ENCODE data around the gene KHDRBS2. TPM values are rescaled to one million over a fixed set of nuclear protein-coding genes. Genes with fewer than 3 reads are reported as not detected.
"Not testable (repeated sequence)": the region's sequence is repeated elsewhere in the genome, so short reads cannot be mapped to it uniquely, and the experiment has no call there.

The KHDRBS2 gene
- total RNA-seq, 2 donors from 2014 or later: 0.36 TPM; not detected in 1

DNA sequence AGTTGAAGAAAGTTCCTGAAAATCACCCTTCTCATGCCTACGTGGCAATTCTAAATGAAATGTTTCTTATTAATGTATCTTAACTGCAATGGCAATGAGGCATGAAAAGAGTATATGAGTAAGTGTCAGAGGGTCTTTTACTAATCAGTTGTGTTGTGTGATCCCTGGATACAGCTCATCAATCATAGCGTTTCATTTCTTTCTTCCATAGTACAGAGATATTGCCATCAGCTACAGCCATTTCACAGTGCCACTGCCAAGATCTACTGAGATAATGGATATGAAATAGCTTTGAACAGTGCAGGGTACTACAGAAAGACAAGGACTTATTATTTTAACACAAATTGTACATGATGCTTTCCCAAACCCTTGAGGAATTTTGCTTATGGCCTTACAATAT is 450.8 kb downstream of the KHDRBS2 start:
- DNase-seq (ENCODE audit: low spot score): no peak
- ATAC-seq: no peak
- Mint-ChIP-seq H3K27me3 (no peaks in the 10 kb centered on the region), H3K9me3 (no peaks in the 10 kb centered on the region), H3K36me3 (no peaks in the 10 kb centered on the region), H3K27ac (no peak overlapping the region), H3K4me1 (ENCODE audit: low read depth in 2 of 2) (no peaks in the 10 kb centered on the region), H3K4me3 (no peak overlapping the region)

DNA sequence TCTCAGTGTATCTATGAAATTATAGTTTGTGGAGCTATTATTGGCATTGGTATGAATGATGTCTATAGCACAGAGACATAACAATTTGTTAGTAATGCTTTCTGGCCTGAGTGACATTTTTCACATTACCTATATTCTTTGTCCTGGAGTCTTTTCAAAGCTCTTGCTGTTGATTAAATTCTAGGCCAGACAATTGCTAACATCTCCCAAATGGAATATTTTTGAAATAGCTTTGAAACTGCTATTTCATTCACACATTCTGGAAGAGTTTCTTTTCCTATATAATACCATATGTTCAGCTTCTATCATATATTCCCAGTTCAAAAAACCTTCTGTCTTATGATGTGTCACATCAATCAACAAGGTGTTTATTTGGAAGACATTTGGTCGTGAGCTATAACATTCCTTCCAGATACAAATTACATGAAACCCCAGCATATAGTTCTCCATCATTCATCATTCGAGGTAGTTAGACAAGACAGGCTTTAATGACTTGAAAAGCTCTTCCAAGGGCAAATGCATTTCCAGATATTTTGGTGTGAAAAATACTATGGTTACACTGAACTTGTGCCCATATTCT is 452.8 kb downstream of the KHDRBS2 start:
- ATAC-seq: no peak
- no peaks in the 10 kb centered on the region for H3K36me3 Mint-ChIP-seq
- H3K4me1 Mint-ChIP-seq (ENCODE audit: low read depth in 2 of 2): no peaks in the 10 kb centered on the region
- DNase-seq (ENCODE audit: low spot score): no peak
- no peak overlapping the region for H3K4me3 Mint-ChIP-seq
- H3K27me3 Mint-ChIP-seq: no peaks in the 10 kb centered on the region
- no peaks in the 10 kb centered on the region for H3K9me3 Mint-ChIP-seq
- no peak overlapping the region for H3K27ac Mint-ChIP-seq

DNA sequence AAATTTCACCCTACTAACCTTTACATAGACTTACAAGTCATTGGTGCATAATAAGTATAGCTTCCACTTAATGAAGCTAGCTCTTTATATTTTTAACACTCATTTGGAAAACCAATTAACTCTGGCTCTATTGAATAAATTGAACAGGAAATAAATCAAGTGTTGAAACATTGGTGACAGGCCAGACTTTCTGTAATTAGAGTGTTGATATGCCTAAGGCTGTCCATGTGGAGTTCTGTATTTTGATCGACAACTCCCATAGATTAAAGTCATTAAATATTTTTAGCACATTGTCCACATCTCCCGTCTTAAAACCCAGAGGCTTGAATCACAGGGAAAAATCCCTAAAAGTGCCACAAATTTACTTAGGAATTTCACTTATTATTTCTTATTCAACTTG is 468.3 kb downstream of the KHDRBS2 start:
- DNase-seq (ENCODE audit: low spot score): no peak
- Mint-ChIP-seq H3K36me3 (peaks cover 7% of the 10 kb centered on the region), H3K4me1 (ENCODE audit: low read depth in 2 of 2) (no peaks in the 10 kb centered on the region), H3K27me3 (no peaks in the 10 kb centered on the region), H3K4me3 (no peak overlapping the region), H3K9me3 (peaks cover 13% of the 10 kb centered on the region), H3K27ac (no peak overlapping the region)
- no peak for ATAC-seq

DNA sequence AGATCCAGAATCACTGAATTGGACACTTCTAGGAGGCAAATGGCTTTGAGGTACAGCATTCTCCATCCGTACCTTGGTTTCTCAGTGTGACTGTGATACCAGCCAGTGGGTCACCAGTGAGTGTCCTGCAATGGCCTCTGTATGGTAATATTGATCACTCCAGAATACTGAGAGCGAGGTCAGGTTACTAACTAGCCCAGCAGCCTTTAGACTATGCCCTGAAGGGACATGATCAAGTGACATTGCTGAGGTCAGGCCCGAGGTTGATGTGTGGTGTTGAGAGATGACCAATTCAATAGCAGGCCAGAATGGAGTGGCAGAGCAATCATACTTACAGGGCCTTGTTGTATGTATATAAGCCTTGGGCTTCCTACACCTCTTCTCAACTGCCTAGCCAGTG is 476.0 kb downstream of the KHDRBS2 start:
- Mint-ChIP-seq H3K27ac (no peak overlapping the region), H3K27me3 (no peaks in the 10 kb centered on the region), H3K4me1 (ENCODE audit: low read depth in 2 of 2) (no peaks in the 10 kb centered on the region), H3K36me3 (no peaks in the 10 kb centered on the region), H3K9me3 (peaks cover 4% of the 10 kb centered on the region), H3K4me3 (no peak overlapping the region)
- ATAC-seq (no peak), DNase-seq (ENCODE audit: low spot score) (no peak)

DNA sequence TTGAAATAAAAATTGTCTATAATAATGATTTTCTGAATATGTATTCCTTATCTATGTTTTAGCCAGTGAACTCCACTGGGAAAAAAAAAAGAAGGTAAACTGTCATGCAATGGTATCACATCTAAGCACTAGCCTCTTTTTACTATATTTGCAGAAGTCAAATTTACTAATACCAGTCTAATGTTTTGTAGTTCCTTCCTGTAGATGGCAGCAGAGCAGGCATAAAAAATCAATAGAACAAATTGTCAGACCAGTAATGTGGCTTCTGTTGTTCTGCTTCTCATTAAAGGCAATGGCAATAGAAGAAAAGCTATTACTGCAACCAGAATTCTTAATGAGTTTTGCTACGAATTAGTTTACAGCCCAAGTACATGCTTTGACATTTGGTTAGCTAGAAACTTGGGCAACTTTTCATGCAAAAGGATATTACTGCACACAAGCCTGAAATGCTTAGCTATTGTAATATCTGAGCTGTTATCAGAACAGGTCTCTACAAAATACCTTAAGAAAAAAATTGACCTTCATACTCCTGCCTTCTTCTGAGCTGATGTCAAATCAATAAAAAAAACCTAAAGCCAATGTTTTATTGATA is 476.9 kb downstream of the KHDRBS2 start:
- no peak for ATAC-seq
- H3K4me3 Mint-ChIP-seq: no peak overlapping the region

DNA sequence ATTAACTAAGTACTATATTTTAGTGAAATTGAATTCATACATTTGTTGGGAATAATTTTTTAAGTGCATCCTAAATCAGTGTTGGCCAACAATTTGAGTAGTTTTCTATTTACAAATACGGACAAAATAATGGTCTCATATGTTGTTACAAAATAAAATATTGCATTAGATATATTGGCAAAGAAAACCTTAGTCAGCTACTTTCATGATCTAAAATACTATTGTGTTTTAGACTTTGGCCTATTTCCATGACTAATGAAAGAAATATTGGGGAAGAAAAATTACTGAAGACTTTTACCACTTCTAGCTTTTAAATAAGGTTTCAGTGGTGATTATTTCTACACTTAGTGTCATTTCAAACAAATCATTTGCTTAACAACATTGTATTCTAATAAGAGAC is 498.0 kb downstream of the KHDRBS2 start:
- DNase-seq (ENCODE audit: low spot score) (no peak), ATAC-seq (no peak)
- Mint-ChIP-seq H3K27ac (no peak overlapping the region), H3K27me3 (no peaks in the 10 kb centered on the region), H3K4me3 (no peak overlapping the region), H3K36me3 (no peaks in the 10 kb centered on the region), H3K9me3 (peaks cover 6% of the 10 kb centered on the region), H3K4me1 (ENCODE audit: low read depth in 2 of 2) (no peaks in the 10 kb centered on the region)

More for the DNA sequence above, 476.9 kb downstream of the KHDRBS2 start:
- H3K4me1 Mint-ChIP-seq (ENCODE audit: low read depth in 2 of 2): no peaks in the 10 kb centered on the region
- DNase-seq (ENCODE audit: low spot score): no peak
- no peaks in the 10 kb centered on the region for H3K36me3 Mint-ChIP-seq
- no peak overlapping the region for H3K27ac Mint-ChIP-seq
- no peaks in the 10 kb centered on the region for H3K27me3 Mint-ChIP-seq
- H3K9me3 Mint-ChIP-seq: peaks cover 7% of the 10 kb centered on the region

DNA sequence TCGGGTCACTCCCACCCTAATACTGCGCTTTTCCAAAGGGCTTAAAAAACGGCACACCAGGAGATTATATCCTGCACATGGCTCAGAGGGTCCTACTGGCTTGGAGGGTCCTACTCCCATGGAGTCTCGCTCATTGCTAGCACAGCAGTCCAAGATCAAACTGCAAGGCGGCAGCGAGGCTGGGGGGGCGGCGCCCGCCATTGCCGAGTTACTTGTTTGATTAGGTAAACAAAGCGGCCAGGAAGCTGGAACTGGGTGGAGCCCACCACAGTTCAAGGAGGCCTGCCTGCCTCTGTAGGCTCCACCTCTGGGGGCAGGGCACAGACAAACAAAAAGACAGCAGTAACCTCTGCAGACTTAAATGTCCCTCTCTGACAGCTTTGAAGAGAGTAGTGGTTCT is 516.6 kb downstream of the KHDRBS2 start:
- peaks cover 17% of the 10 kb centered on the region for H3K9me3 Mint-ChIP-seq
- ATAC-seq; DNase-seq (ENCODE audit: low spot score); H3K4me3 Mint-ChIP-seq; H3K27me3 Mint-ChIP-seq; H3K27ac Mint-ChIP-seq; H3K4me1 Mint-ChIP-seq (ENCODE audit: low read depth in 2 of 2); H3K36me3 Mint-ChIP-seq: not testable (repeated sequence)

DNA sequence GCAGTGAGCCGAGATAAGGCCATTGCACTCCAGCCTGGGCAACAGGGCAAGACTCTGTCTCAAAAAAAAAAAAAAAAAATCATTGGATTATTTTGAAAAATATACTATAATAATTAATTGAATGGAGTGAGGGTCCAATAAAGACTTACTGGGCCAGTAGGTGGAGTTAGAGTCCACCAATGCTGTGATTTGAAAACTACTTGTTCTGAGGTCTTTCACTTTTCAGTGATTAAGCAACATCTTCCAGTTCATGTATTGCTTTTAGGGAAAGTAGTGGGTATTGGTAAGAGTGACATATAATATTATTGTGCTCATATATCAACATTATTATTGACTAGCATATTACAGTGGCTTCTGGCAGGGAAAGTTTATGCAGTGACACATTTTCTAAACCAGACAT is 530.3 kb downstream of the KHDRBS2 start:
- Mint-ChIP-seq H3K27me3 (no peaks in the 10 kb centered on the region), H3K9me3 (peaks cover 15% of the 10 kb centered on the region), H3K27ac (no peak overlapping the region), H3K4me3 (no peak overlapping the region), H3K4me1 (ENCODE audit: low read depth in 2 of 2) (no peaks in the 10 kb centered on the region), H3K36me3 (peaks cover 5% of the 10 kb centered on the region)
- DNase-seq (ENCODE audit: low spot score): no peak
- no peak for ATAC-seq

DNA sequence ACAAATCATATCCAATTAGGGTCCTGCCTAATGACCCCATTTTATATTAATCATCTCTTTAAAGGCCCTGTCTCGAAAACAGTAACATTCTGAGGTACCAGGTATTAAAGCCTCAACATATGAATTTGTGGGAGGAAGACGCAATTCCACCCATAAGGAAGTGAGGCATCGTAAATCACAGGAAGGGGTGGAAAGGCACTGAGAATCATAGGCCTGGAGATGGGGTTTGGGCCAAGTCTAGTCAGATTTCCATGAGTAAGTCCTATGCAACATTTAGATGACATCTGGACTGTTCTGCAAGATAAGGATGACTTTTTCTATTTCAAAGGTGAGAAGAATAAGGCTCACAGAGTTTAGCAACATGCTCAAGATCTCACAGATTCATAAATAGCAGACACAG is 534.0 kb downstream of the KHDRBS2 start:
- no peak for DNase-seq (ENCODE audit: low spot score)

DNA sequence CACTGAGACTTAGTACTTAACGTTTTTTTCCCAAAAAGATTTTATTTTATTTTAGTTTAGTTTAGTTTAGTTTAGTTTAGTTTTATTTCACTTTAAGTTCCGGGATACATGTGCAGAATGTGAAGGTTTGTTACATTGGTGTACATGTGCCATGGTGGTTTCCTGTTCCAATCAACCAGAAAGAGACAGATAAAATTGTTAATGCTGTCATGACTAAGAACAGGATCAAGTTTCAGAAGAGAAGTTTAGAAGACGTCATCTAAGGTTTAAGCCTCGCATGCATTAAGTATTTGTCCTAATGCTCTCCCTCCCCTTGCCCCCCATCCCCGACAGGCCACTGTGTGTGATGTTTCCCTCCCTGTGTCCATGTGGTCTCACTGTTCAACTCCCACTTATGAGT is 540.0 kb downstream of the KHDRBS2 start:
- no peaks in the 10 kb centered on the region for H3K36me3 Mint-ChIP-seq
- H3K27ac Mint-ChIP-seq: no peak overlapping the region
- H3K9me3 Mint-ChIP-seq: peaks cover 8% of the 10 kb centered on the region
- no peaks in the 10 kb centered on the region for H3K27me3 Mint-ChIP-seq
- H3K4me1 Mint-ChIP-seq (ENCODE audit: low read depth in 2 of 2): no peaks in the 10 kb centered on the region
- no peak overlapping the region for H3K4me3 Mint-ChIP-seq
- DNase-seq (ENCODE audit: low spot score) (no peak), ATAC-seq (no peak)

More for the DNA sequence above, 534.0 kb downstream of the KHDRBS2 start:
- Mint-ChIP-seq H3K4me3 (no peak overlapping the region), H3K27ac (no peak overlapping the region), H3K4me1 (ENCODE audit: low read depth in 2 of 2) (no peaks in the 10 kb centered on the region), H3K36me3 (peaks cover 5% of the 10 kb centered on the region), H3K27me3 (no peaks in the 10 kb centered on the region), H3K9me3 (peaks cover 10% of the 10 kb centered on the region)
- no peak for ATAC-seq

DNA sequence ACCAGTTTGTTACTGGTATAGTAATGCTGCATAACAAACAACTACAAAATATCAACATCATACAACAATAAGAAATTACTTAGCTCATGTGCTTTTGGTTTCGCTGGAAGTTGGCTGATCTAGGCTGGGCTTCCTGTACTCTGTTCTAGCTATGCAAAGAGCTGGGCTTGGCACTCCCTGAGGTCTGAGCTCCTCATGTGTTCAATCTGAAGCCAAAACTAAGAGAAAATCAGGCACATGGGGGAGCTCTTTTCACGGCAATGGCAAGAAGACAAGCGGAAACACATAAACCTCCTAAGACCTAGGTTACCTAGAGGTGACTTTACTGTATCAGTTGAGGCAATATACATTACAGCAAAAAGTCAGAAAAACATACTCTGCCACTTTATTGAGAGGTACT is 574.2 kb downstream of the KHDRBS2 start:
- Mint-ChIP-seq H3K36me3 (peaks cover 5% of the 10 kb centered on the region), H3K4me1 (ENCODE audit: low read depth in 2 of 2) (no peaks in the 10 kb centered on the region), H3K27me3 (no peaks in the 10 kb centered on the region), H3K27ac (no peak overlapping the region), H3K9me3 (peaks cover 12% of the 10 kb centered on the region), H3K4me3 (no peak overlapping the region)
- no peak for DNase-seq (ENCODE audit: low spot score)
- no peak for ATAC-seq

DNA sequence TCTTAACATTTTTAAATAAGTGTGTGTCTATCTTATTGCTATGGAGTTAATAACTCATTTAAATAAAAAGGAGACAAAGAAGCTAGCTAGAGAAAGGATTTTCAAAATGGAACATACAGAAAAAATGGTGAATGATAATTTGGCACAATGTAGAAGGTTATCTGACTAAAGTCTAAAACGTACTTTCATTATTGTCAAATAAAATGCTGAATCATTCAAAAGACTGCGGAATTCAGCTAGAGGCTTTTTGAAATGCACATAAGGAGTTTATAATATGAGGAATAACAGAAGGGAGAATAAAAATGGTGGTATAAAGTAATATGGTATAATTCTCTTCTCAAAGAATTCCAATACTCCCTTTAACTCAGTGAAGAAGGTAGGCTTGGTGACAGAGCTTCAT is 597.9 kb downstream of the KHDRBS2 start:
- no peaks in the 10 kb centered on the region for H3K27me3 Mint-ChIP-seq
- DNase-seq (ENCODE audit: low spot score) (no peak), ATAC-seq (no peak)
- no peak overlapping the region for H3K27ac Mint-ChIP-seq
- peaks cover 6% of the 10 kb centered on the region for H3K36me3 Mint-ChIP-seq
- no peaks in the 10 kb centered on the region for H3K4me1 Mint-ChIP-seq (ENCODE audit: low read depth in 2 of 2)
- H3K4me3 Mint-ChIP-seq: no peak overlapping the region
- peaks cover 8% of the 10 kb centered on the region for H3K9me3 Mint-ChIP-seq

DNA sequence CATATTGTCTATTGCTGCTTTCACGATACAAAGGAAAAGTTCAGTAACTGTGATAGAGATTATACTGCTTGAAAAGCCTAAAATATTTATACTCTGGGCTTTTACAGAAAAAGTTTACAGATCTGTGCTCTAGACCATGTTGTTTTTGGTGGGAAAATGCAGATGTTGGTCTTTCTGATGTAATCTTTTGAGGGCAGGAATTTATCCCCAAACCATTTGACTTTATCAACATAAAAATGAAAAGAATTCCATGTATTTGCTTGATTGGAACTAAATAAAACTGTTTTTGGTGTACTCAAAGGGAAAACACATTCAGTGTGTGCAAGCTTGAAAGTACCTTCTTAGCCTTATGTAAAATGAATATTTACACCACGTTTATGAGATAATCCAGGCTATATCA is 603.5 kb downstream of the KHDRBS2 start:
- H3K9me3 Mint-ChIP-seq: peaks cover 16% of the 10 kb centered on the region
- no peak overlapping the region for H3K4me3 Mint-ChIP-seq
- H3K27ac Mint-ChIP-seq: no peak overlapping the region
- DNase-seq (ENCODE audit: low spot score): no peak
- H3K27me3 Mint-ChIP-seq: no peaks in the 10 kb centered on the region
- ATAC-seq: no peak
- no peaks in the 10 kb centered on the region for H3K36me3 Mint-ChIP-seq
- H3K4me1 Mint-ChIP-seq (ENCODE audit: low read depth in 2 of 2): no peaks in the 10 kb centered on the region

DNA sequence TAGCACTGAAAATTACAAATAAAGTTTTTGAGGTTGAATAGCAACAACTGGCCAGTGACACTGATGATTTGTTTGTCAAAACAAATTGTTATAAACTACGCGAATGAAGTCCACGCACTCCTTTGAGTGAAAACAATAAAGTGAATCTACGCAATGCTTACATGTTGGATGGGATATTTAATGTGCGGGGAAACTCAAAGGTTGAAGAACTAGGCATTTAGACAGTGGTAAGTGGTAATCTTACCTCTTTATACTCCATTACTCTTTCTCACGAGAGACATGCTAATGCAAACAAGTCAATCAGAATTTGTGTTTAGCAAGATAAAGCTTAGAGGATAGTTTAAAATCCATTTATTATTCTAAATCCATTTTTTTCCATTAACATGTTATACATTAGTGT is 606.4 kb downstream of the KHDRBS2 start:
- H3K27ac Mint-ChIP-seq: no peak overlapping the region
- no peaks in the 10 kb centered on the region for H3K36me3 Mint-ChIP-seq
- H3K9me3 Mint-ChIP-seq: peaks cover 10% of the 10 kb centered on the region
- no peaks in the 10 kb centered on the region for H3K27me3 Mint-ChIP-seq
- no peak overlapping the region for H3K4me3 Mint-ChIP-seq
- DNase-seq (ENCODE audit: low spot score) (no peak), ATAC-seq (no peak)
- no peaks in the 10 kb centered on the region for H3K4me1 Mint-ChIP-seq (ENCODE audit: low read depth in 2 of 2)

DNA sequence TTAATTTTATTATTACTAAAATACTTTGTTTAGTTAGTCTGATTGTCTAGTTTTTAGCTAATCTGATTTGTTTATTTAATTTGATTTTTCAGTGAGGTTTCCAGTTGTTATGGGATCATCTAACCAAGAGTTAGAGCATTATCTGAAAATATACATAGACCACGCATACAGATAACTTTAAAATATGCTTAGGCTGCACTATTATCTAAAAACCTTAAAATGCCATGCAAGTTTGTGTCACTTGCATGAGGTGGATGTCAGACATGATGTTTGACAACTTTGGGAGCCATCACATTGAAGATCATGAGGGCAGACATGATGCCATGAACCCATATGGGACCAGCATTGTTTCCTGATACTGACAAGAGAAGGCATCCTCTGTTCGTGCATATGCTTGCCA is 610.3 kb downstream of the KHDRBS2 start:
- H3K27me3 Mint-ChIP-seq: no peaks in the 10 kb centered on the region
- DNase-seq (ENCODE audit: low spot score) (no peak), ATAC-seq (no peak)
- H3K36me3 Mint-ChIP-seq: no peaks in the 10 kb centered on the region
- no peaks in the 10 kb centered on the region for H3K4me1 Mint-ChIP-seq (ENCODE audit: low read depth in 2 of 2)
- peaks cover 7% of the 10 kb centered on the region for H3K9me3 Mint-ChIP-seq
- no peak overlapping the region for H3K4me3 Mint-ChIP-seq
- no peak overlapping the region for H3K27ac Mint-ChIP-seq
